Muscle of leg (tissue), 11 donors: ENCODE data around the gene LDLRAD4. TPM values are rescaled to one million over a fixed set of nuclear protein-coding genes. Genes with fewer than 3 reads are reported as not detected.

Source experiments
- DNase-seq: peaks from one replicate; pipeline ENCODE4 v3.0.0; 2013
- H3K27ac ChIP-seq: one replicate; pipeline ENCODE4 v1.5.1; 2013; ENCODE audit warnings: mild to moderate bottlenecking, low read length, control low read depth
- H3K27me3 ChIP-seq: one replicate; pipeline ENCODE4 v1.6.1; 2013; ENCODE audit warnings: low read length; ENCODE audit not compliant: control insufficient read depth, insufficient read depth
- H3K36me3 ChIP-seq: one replicate; pipeline ENCODE4 v1.6.1; 2013; ENCODE audit warnings: low read length; ENCODE audit not compliant: control insufficient read depth, insufficient read depth
- H3K4me1 ChIP-seq: one replicate; pipeline ENCODE4 v1.6.1; 2013; ENCODE audit warnings: low read length; ENCODE audit not compliant: control insufficient read depth, insufficient read depth
- H3K4me3 ChIP-seq: one replicate; pipeline ENCODE4 v1.5.1; 2013; ENCODE audit warnings: low read length, control low read depth
- H3K9me3 ChIP-seq: replicated peaks from 2 replicates; pipeline ENCODE4 v1.6.1; 2013; ENCODE audit warnings: low read depth, low read length; ENCODE audit not compliant: control insufficient read depth
- WGBS: methylation state at CpG from one replicate; pipeline ENCODE4 v1.1.5; 2013; ENCODE audit warnings: missing lambda C conversion rate; ENCODE audit not compliant: insufficient coverage; 5-methylcytosine and 5-hydroxymethylcytosine counted together
- polyA plus RNA-seq, 8 donors: library from polyadenylated mRNA; unstranded; fragments of 120-200 nt; gene quantifications; one replicate each; pipeline versions ENCODE4 v1.2.1 to v1.2.3, GENCODE V29; 2013; ENCODE audit warnings: inconsistent platforms in 1 of 8, low replicate concordance in 1 of 8; ENCODE audit not compliant: insufficient read length in 8 of 8, insufficient read depth in 1 of 8
- total RNA-seq: library from RNA; stranded (reverse); fragments of 120-200 nt; gene quantifications from one replicate; pipeline ENCODE4 v1.2.4, GENCODE V29; 2013

The LDLRAD4 gene
- total and polyA plus RNA-seq, 9 donors: 9.0 to 20.8 (median 14.4) TPM

DNA sequence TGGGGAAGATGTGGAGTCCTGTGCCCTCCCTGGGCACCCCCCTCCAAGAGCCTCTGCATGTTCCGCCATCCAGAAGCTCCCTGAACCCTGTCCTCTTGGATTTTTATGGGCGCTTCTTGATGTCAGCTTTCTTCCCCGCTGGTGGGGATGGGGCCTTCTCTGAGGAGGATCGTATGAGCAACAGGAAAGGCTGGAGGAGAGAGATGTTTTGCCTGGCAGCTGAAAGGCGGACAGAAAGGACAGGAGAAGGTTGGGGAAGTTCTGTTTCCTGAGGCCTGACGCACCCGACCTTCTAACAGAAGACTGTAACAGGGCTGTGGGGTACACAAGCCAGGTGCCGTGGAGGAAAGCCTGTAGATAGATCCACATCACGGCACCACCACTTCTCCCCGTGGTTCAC lies 238.8 kb downstream of the LDLRAD4 start:
- no peak overlapping the region for H3K4me3 ChIP-seq
- peaks cover 18% of the 10 kb centered on the region for H3K4me1 ChIP-seq
- no peak overlapping the region for H3K27ac ChIP-seq
- no peak for DNase-seq
- H3K27me3 ChIP-seq: no peaks in the 10 kb centered on the region
- no peaks in the 10 kb centered on the region for H3K9me3 ChIP-seq
- H3K36me3 ChIP-seq: no peaks in the 10 kb centered on the region
- 86% methylated on average over 8 of the region's 10 CpGs for WGBS

DNA sequence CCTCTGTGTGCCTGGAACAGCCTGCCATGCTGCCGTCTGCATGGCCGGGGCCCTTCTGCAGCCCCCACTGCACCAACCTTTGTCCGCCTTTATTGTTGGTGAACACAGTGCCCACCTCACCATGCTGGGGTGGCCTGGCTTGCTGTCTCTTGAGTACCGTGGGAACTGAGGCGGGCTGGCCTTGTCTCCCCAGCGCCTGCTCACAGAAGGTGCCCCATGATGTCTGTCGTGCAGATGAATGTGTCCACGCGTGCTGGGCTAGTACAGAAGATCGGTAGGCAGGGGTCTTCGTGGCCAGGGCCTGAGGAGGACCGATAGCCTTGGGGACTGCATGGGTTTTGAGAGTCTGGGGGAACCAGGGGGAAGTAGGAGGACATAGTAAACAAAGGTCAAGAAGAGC lies 242.4 kb downstream of the LDLRAD4 start:
- Histone ChIP-seq H3K27me3 (no peaks in the 10 kb centered on the region), H3K27ac (no peak overlapping the region), H3K36me3 (no peaks in the 10 kb centered on the region), H3K4me1 (peaks cover 22% of the 10 kb centered on the region), H3K9me3 (no peaks in the 10 kb centered on the region), H3K4me3 (no peak overlapping the region)
- DNase-seq: no peak
- WGBS: 90% methylated on average over 12 of the region's 12 CpGs

DNA sequence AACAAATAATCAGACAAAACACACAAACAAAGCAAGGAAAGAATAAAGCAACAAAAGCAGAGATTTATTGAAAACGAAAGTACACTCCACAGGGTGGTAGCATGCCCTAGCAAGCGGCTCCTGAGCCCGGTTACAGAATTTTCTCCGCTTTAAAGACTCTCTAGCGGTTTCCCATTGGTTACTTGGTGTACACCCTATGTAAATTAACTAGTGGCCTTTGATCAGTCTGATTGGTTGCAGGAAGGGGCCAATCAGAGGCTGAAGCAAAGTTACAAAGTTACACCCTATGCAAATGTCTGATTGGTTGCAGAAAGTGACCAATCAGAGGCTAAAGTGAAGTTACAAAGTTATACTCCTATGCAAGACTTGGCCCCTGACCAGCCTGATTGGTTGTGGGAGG lies 242.9 kb downstream of the LDLRAD4 start:
- Histone ChIP-seq H3K27me3 (no peaks in the 10 kb centered on the region), H3K36me3 (no peaks in the 10 kb centered on the region), H3K27ac (no peak overlapping the region), H3K9me3 (no peaks in the 10 kb centered on the region), H3K4me3 (no peak overlapping the region), H3K4me1 (peaks cover 22% of the 10 kb centered on the region)
- 100% methylated on average over 3 of the region's 5 CpGs for WGBS
- DNase-seq: no peak

DNA sequence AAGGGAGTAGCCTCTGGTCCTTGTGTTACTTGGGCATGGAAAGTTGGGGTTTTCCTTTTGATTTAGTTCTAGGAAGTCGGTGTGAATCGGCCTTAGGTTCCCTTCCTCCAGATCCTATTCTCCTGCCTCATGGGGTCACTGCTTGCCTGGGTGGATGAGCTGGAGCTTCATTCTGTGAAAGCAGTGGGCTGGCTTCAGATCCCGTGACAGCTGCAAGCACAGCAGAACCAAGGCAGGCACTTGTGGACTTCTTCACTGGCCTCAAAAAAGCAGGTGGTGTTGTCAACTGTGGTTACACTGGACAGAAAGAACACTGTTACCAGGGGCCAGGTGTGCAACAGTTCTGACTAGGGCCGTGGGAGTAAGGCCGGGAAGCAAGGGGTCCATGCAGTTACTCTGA lies 243.4 kb downstream of the LDLRAD4 start:
- H3K4me3 ChIP-seq: no peak overlapping the region
- no peaks in the 10 kb centered on the region for H3K36me3 ChIP-seq
- peaks cover 22% of the 10 kb centered on the region for H3K4me1 ChIP-seq
- H3K27ac ChIP-seq: no peak overlapping the region
- H3K9me3 ChIP-seq: no peaks in the 10 kb centered on the region
- peak; percentile 74 for DNase-seq
- WGBS: 71% methylated on average over 5 of the region's 5 CpGs
- no peaks in the 10 kb centered on the region for H3K27me3 ChIP-seq

DNA sequence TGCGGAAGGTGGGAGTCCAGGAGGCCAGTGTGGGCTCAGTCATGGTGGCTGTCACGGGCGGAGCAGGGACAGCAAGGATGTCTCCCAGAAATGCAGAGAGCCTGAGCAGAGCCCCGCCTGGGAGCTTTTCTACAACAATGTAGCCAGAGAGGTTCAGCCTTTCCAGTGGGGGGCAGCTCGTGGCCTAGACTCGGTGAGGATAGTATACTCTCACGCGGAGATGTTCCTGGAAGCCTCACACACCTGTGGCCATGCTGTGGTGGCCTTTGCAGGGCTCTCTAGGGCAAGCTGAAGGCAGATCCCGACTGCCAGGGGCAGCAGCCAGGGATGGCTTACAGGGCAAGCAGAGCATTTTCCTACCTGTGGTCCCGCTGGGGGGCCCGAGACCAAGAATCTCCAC lies 244.1 kb downstream of the LDLRAD4 start:
- no peaks in the 10 kb centered on the region for H3K9me3 ChIP-seq
- no peak for DNase-seq
- WGBS: 84% methylated on average over 11 of the region's 11 CpGs

DNA sequence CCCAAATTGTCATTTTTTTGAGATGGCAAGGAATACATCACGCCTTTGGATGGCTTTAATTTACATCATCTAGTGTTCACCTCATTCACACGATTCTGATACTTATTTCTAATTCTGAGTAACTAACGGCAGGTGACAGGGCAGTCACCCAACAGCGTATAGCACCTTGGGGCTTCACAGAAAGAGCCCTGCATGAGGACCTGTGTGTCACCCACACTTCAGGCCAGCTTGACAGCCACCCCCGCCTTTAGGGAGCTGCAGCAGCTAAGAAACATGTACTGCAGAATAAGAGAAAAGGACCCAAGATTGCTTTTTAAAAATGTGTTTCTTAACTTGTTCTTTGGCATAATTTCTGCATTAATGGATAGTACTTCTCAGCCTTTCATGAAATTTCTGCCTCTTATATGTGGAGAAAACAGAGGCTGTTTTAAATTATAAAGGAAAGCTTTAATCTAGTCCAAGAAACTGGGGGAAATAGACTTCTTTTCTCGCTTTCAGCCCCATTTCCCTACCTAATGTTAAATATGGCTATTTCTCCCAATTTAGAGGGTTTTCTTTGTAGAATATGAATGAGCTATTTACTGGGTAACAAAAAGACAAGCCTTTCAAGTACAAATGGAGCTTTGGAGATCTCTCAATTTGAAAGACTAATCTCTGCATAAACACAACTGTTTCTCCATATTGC lies 245.1 kb downstream of the LDLRAD4 start:
- H3K27me3 ChIP-seq: no peaks in the 10 kb centered on the region

More for the DNA sequence above, 244.1 kb downstream of the LDLRAD4 start:
- no peak overlapping the region for H3K4me3 ChIP-seq
- H3K27me3 ChIP-seq: no peaks in the 10 kb centered on the region
- H3K27ac ChIP-seq: no peak overlapping the region
- H3K4me1 ChIP-seq: peaks cover 22% of the 10 kb centered on the region
- no peaks in the 10 kb centered on the region for H3K36me3 ChIP-seq

DNA sequence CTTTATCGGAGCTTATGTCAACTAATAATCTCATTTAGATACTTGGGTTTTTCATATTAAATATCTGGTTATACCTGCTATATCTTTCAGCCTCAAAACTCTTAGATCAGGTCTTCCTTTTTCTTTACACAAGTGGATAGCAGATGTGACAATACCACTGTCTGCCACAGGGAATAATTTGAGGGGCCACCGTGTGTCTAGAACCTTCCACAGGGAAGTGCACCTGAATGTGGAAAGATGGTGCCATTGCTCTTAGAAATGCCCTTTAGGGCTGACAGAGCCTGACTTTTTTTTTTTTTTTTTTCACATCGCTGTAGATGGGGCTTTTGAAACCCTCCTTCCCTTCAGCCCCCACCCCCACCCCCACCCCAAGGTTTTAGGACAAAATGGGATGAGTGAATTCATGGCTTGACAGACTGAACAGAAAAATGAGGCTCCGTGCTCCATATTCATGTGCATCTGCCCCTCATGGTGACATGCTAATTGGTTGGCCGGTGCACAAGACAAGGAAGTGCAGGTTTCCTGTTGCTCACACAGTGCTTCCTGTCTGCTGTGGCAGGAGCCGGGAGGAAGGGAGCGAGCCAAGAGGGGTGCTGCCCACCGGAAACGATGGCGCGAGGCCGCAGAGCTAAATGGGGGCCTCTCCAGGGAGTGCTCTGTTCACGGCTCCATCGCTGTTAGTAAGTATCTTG lies 246.0 kb downstream of the LDLRAD4 start:
- Histone ChIP-seq H3K36me3 (no peaks in the 10 kb centered on the region), H3K4me1 (peaks cover 22% of the 10 kb centered on the region), H3K9me3 (no peaks in the 10 kb centered on the region), H3K27me3 (no peaks in the 10 kb centered on the region), H3K4me3 (no peak overlapping the region), H3K27ac (peak overlapping the region; percentile 42)
- 44% methylated on average over 5 of the region's 14 CpGs for WGBS
- DNase-seq: peak; percentile 75

More for the DNA sequence above, 245.1 kb downstream of the LDLRAD4 start:
- 20% methylated on average over 1 of the region's 6 CpGs for WGBS
- Histone ChIP-seq H3K4me1 (peaks cover 22% of the 10 kb centered on the region), H3K36me3 (no peaks in the 10 kb centered on the region), H3K27ac (no peak overlapping the region), H3K9me3 (no peaks in the 10 kb centered on the region), H3K4me3 (no peak overlapping the region)
- DNase-seq: no peak

DNA sequence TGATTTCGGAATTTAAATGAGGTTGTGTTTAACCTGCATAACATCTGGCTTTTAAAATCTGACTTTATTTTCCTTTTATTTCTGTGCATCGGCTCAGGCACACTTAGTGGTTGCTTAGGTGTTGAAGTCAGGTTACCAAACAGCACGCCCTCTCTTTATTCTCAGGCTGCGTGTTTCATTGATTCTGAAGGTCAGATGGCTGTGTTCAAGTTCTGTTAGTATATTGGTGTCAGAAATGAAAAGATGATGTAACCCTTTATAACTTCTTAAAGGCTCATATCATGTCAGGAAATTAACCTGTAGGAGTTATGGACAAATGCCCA lies 246.5 kb downstream of the LDLRAD4 start:
- H3K4me1 ChIP-seq: peaks cover 22% of the 10 kb centered on the region
- H3K4me3 ChIP-seq: no peak overlapping the region
- WGBS: 60% methylated on average over 1 of the region's 4 CpGs
- no peak for DNase-seq
- no peaks in the 10 kb centered on the region for H3K27me3 ChIP-seq
- H3K36me3 ChIP-seq: no peaks in the 10 kb centered on the region
- peak overlapping the region; percentile 42 for H3K27ac ChIP-seq
- no peaks in the 10 kb centered on the region for H3K9me3 ChIP-seq

DNA sequence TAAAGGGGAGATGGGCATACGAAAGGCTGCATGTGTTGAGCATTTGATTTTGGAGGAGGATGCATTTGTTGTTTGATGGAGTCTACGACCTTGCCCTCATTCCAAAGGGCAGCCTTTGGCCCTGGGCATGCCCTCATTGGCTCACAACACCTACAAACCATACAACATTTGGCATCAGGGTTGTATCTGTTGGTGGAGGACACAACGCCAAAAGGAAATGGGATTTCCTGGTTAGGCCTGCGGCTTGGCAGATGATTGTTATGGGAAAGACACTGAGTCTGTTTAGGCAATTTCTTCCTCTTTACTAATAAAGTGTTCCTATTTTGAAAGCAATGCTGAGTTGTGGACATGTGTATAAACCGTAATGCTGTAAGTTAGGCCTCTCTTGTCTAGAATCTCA lies 246.9 kb downstream of the LDLRAD4 start:
- H3K4me1 ChIP-seq: peaks cover 23% of the 10 kb centered on the region
- 60% methylated on average over 1 of the region's 5 CpGs for WGBS
- H3K27me3 ChIP-seq: no peaks in the 10 kb centered on the region
- no peak overlapping the region for H3K4me3 ChIP-seq
- no peaks in the 10 kb centered on the region for H3K36me3 ChIP-seq
- no peak for DNase-seq
- no peaks in the 10 kb centered on the region for H3K9me3 ChIP-seq
- H3K27ac ChIP-seq: peak overlapping the region; percentile 42

DNA sequence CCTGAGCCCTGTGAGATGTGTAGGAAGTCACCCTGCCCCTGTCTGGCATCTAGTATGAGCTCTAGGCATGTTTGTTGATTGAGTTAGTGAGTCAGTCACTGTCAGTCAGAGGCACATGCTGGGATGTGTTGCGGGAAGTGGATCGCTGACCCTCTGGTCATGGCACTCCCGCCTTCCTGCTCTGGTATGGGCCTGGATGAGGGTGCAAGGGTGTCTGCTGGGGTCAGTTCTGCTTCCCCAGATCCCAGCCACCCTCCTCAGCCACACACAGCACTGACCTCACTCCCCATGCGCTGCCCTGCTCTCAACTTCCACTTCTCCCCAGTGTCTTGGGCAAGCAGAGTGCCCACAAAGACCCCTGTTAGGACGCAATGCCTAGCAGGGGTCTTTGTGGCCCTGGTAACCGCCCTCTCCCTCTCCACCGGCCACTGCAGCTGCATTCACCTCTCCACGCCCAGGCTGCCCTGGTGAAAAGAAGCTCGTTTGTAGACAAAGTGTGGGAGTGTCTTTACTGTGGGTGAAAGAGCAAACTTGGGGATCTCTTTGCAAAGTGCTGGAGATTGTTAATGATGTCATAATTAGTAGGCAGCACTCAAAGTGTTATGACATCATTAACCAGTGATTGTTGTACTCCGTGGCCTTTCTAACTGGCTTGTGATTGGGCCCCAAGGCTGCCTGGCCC lies 252.1 kb downstream of the LDLRAD4 start:
- no peaks in the 10 kb centered on the region for H3K36me3 ChIP-seq
- DNase-seq: no peak
- H3K27me3 ChIP-seq: no peaks in the 10 kb centered on the region
- no peak overlapping the region for H3K4me3 ChIP-seq
- H3K27ac ChIP-seq: no peak overlapping the region
- 84% methylated on average over 5 of the region's 10 CpGs for WGBS
- no peaks in the 10 kb centered on the region for H3K9me3 ChIP-seq
- H3K4me1 ChIP-seq: peaks cover 10% of the 10 kb centered on the region
